Skeletal muscle tissue (tissue), 4 donors: Measurements from ENCODE around the gene LTV1. TPM values are rescaled to one million over a fixed set of nuclear protein-coding genes. Genes with fewer than 3 reads are reported as not detected.
"Not testable (repeated sequence)": the region's sequence is repeated elsewhere in the genome, so short reads cannot be mapped to it uniquely, and the experiment has no call there.

ENCODE experiments used
- H3K27ac ChIP-seq: one replicate; pipeline ENCODE4 v1.7.0; 2013; ENCODE audit warnings: mild to moderate bottlenecking, low read depth, low read length, inconsistent platforms
- H3K27me3 ChIP-seq, 3 donors: one replicate each; pipeline ENCODE4 v1.7.0; 2013; ENCODE audit warnings: low read length in 3 of 3; ENCODE audit not compliant: control insufficient read depth in 3 of 3, insufficient read depth in 3 of 3
- H3K36me3 ChIP-seq, 3 donors: one replicate each; pipeline ENCODE4 v1.7.0; 2013; ENCODE audit warnings: low read length in 3 of 3; ENCODE audit not compliant: control insufficient read depth in 3 of 3, insufficient read depth in 3 of 3
- H3K4me1 ChIP-seq, 3 donors: one replicate each; pipeline ENCODE4 v1.7.0; 2013; ENCODE audit warnings: low read length in 3 of 3, mild to moderate bottlenecking in 3 of 3; ENCODE audit not compliant: control insufficient read depth in 3 of 3, insufficient read depth in 3 of 3
- H3K4me3 ChIP-seq, 3 donors: one replicate each; pipeline ENCODE4 v1.7.0; 2013; ENCODE audit warnings: low read length in 3 of 3
- H3K9ac ChIP-seq, 3 donors: one replicate each; pipeline ENCODE4 v1.7.0; 2013; ENCODE audit warnings: low read length in 3 of 3, mild to moderate bottlenecking in 3 of 3, moderate library complexity in 2 of 3, low read depth in 1 of 3
- H3K9me3 ChIP-seq, 3 donors: one replicate each; pipeline ENCODE4 v1.7.0; 2013; ENCODE audit warnings: low read length in 3 of 3; ENCODE audit not compliant: control insufficient read depth in 3 of 3
- total RNA-seq: library from RNA; depleted of rRNA; stranded (reverse); fragments of >200 nt; gene quantifications from one replicate; pipeline ENCODE4 v1.2.3, GENCODE V29; 2014
- donor health status: Osteomylitis.

LTV1 gene, protein sequence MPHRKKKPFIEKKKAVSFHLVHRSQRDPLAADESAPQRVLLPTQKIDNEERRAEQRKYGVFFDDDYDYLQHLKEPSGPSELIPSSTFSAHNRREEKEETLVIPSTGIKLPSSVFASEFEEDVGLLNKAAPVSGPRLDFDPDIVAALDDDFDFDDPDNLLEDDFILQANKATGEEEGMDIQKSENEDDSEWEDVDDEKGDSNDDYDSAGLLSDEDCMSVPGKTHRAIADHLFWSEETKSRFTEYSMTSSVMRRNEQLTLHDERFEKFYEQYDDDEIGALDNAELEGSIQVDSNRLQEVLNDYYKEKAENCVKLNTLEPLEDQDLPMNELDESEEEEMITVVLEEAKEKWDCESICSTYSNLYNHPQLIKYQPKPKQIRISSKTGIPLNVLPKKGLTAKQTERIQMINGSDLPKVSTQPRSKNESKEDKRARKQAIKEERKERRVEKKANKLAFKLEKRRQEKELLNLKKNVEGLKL
- 19.8 TPM for total RNA-seq

DNA sequence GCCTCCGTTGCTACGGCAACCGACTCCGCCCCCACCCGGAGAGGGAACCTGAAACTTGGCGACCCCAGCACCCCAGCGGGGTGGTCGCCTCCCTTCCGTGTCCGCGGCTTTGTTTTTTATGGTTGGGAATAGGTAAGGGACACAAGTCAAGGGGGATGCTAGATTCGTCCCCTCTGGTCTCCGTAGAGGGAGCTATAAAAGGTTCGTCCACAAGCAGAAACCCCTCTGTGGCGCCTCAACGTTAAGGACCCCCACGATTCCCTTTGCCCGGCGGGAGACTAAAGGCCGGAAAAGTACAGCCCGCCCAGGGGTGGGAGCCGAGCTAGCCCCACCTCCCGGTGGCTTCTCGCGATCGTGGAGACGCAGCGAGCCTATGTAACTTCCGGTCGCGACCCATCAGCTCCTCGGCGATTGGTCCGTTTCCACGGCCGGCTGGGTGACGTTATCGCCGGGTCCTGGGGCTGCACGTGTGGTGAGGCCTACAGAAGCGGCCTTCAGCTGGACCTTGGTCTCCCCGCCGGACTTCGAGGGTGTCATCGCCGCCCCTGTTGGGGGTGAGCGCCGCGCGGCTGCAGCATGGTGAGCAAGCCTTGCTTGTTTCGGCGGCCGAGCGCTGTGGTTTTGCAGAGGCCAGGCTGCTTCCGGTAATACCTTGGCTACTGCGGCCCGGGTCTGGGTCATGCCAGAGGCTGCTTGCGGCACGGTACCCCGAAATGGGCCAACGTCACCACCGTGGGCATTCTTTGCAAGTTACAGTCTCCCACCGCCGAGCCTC, at the start of gene LTV1:
Gene LTV1, plus strand, starts transcription at position 437 of the 775 bp plus-strand sequence. Its CDS starts 140 bp downstream, at position 577.
- peak within 1 kb of the TSS; percentile 93 to 98 (median 95) for H3K9ac ChIP-seq
- H3K27me3 ChIP-seq = no peaks in the 10 kb centered on the region
- H3K36me3 ChIP-seq = peaks cover 13 to 29% (median 24%) of the 10 kb centered on the region in 3 donors
- H3K27ac ChIP-seq = peak within 1 kb of the TSS; percentile 94
- peak within 1 kb of the TSS; percentile 92 to 98 (median 97) for H3K4me3 ChIP-seq
- no peaks in the 10 kb centered on the region for H3K9me3 ChIP-seq
- H3K4me1 ChIP-seq = peaks cover 11 to 12% (median 12%) of the 10 kb centered on the region in 3 donors

DNA sequence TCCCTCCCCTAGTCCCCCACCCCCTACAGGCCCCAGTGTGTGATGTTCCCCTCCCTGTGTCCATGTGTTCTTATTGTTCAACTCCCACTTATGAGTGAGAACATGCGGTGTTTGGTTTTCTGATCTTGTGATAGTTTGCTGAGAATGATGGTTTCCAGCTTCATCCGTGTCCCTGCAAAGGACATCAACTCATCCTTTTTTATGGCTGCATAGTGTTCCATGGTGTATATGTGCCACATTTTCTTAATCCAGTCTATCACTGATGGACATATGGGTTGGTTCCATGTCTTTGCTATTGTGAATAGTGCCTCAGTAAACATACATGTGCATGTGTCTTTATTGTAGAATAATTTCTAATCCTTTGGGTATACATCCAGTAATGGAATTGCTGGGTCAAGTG, 46.6 kb upstream of the LTV1 start:
- H3K9ac ChIP-seq, H3K27ac ChIP-seq, H3K9me3 ChIP-seq, H3K4me1 ChIP-seq, H3K27me3 ChIP-seq, H3K4me3 ChIP-seq: not testable (repeated sequence)
- peaks cover 0 to 15% (median 0%) of the 10 kb centered on the region in 3 donors for H3K36me3 ChIP-seq

DNA sequence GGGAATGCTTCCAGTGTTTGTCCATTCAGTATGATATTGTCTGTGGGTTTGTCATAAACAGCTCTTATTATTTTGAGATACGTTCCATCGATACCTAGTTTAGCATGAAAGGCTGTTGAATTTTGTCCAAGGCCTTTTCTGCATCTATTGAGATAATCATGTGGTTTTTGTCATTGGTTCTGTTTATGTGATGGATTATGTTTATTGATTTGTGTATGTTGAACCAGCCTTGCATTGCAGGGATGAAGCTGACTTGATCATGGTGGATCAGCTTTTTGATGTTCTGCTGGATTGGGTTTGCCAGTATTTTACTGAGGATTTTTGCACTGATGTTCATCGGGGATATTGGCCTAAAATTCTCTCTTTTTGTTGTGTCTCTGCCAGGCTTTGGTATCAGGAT, 44.7 kb upstream of the LTV1 start:
- not testable (repeated sequence) for H3K9me3 ChIP-seq, H3K4me1 ChIP-seq, H3K4me3 ChIP-seq, H3K36me3 ChIP-seq, H3K27me3 ChIP-seq, H3K9ac ChIP-seq, H3K27ac ChIP-seq

DNA sequence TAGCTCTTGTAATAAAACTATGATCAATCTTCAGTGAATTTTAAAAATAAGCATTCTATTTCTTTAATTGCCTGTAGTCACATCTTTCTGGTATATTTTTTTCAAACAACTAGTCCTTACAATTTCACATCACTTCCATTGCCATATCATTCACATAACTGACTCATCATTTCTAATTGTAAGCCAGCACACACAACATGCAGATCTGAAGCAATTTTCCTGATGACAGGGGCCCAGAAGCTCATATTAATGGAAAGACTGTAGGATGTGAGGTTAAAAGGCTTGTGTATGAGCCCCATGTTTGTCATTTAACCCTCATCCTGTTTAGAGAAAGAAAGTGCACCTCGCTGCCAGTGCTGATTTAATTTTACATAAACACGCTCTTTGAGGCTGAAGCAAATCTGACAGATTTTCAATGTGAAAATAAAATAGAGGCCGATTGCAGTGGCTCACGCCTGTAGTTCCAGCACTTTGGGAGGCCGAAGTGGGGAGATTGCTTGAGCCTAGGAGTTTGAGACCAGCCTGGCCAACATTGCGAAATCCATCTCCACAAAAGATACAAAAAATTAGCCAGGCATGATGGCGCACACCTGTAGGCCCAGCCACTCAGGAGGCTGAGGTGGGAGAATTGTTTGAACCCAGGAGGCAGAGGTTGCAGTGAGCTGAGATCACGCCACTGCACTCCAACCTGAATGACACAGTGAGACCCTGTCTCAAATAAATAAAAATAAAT, 40.1 kb upstream of the LTV1 start:
- Histone ChIP-seq H3K36me3 (peaks cover 0 to 3% (median 0%) of the 10 kb centered on the region in 3 donors), H3K4me1 (no peaks in the 10 kb centered on the region), H3K27ac (no peak overlapping the region), H3K9me3 (no peaks in the 10 kb centered on the region), H3K27me3 (no peaks in the 10 kb centered on the region), H3K4me3 (no peak overlapping the region), H3K9ac (no peak overlapping the region)

DNA sequence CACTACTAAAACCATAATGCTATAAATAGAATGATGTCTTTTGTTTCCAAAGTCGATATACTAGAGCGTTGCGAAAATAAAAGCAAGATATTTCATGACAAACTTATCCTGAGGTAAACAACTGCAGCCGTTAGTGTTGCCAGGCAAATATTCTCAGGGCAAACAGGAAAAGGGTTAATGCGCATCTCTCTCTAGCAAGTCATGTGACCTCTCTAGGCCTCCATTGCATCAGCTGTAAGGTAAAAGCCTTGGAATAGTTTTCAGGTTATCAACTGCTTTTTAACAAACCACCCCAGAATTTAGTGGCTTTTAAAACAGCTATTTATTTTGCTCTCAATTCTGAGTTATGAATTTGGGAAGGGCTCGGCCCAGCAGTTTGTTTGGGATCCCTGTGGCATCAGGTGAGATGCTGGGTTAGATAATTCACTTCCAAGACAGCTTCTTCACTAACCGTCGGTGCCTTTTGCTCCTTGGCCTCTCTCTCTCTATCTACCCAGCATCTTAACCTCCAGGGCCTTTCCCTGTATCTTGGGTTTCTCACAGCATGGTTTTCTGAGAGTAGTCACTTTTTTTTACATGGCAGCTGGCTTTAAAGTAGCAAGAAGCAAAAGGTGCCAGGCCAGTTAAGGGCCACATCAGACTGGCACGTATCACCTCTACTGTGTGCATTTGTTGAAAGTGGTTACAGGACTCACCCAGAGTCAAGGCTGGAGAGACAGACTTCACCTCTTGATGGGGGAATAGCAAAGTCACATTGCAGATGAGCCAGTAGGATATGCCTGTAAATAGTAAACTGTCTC, 39.2 kb upstream of the LTV1 start:
- no peaks in the 10 kb centered on the region for H3K27me3 ChIP-seq
- peaks cover 0 to 3% (median 0%) of the 10 kb centered on the region in 3 donors for H3K36me3 ChIP-seq
- H3K4me3 ChIP-seq = no peak overlapping the region
- H3K27ac ChIP-seq = no peak overlapping the region
- H3K4me1 ChIP-seq = no peaks in the 10 kb centered on the region
- no peak overlapping the region for H3K9ac ChIP-seq
- no peaks in the 10 kb centered on the region for H3K9me3 ChIP-seq

DNA sequence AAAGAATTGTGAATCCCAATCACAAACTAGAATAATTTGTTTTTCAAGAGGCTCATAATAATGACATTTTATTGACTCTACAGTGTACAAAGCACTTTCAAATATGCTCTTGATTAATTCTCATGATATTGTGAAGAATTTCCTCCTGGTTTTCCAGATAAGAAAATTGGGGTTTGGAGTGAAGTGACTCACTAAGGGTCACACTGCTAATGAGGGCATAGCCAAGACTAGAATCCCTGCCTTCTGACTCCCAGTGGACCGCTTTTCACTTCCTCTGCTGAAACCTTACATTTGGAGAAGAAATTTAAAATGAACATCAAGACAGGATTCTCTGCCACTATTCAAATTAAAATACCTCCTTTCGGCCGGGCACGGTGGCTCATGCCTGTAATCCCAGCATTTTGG, 38.3 kb upstream of the LTV1 start:
- H3K4me1 ChIP-seq = no peaks in the 10 kb centered on the region

DNA sequence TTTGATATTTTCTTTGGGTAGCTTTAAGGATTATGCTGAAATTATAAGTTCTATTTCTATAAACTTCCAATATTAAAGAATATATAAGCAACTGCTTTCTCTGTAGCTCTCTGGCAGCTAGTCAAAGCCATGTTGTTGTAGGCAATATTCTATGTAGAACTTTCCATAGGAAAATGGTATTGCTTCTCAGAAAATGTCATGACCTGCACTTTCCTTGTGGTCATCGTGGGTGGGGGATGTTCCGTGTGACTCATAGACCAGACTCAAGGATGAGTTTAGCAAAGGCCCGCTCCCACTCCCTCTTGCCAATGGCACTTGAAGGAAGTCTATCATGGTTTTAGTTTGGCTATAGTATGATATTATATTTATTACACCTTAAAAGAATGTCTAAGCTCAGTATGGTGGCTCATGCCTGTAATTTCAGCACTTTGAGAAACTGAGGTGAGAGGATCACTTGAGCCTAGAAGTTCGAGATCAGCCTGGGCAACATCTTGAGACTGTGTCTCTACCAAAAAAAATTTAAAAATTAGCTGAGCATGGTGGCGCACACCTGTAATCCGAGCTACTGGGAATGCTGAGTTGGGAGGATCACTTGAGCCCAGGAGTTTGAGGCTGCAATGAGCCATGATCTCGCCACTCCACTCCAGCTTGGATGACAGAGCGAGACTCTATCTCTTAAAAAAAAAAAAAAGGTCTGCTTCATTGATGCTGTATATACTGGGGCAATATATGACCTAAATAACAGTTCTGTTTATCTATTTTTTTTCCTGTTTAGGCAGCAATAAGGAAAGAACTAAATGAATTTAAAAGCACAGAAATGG, 36.6 kb upstream of the LTV1 start:
- H3K4me1 ChIP-seq = no peaks in the 10 kb centered on the region
- H3K27me3 ChIP-seq = no peaks in the 10 kb centered on the region
- H3K9ac ChIP-seq = no peak overlapping the region
- H3K9me3 ChIP-seq = no peaks in the 10 kb centered on the region
- H3K36me3 ChIP-seq = peaks cover 0 to 3% (median 0%) of the 10 kb centered on the region in 3 donors
- H3K27ac ChIP-seq = no peak overlapping the region
- no peak overlapping the region for H3K4me3 ChIP-seq

More for the DNA sequence above, 38.3 kb upstream of the LTV1 start:
- Histone ChIP-seq H3K36me3 (peaks cover 0 to 3% (median 0%) of the 10 kb centered on the region in 3 donors), H3K4me3 (no peak overlapping the region), H3K27me3 (no peaks in the 10 kb centered on the region), H3K9ac (no peak overlapping the region), H3K9me3 (no peaks in the 10 kb centered on the region), H3K27ac (no peak overlapping the region)

DNA sequence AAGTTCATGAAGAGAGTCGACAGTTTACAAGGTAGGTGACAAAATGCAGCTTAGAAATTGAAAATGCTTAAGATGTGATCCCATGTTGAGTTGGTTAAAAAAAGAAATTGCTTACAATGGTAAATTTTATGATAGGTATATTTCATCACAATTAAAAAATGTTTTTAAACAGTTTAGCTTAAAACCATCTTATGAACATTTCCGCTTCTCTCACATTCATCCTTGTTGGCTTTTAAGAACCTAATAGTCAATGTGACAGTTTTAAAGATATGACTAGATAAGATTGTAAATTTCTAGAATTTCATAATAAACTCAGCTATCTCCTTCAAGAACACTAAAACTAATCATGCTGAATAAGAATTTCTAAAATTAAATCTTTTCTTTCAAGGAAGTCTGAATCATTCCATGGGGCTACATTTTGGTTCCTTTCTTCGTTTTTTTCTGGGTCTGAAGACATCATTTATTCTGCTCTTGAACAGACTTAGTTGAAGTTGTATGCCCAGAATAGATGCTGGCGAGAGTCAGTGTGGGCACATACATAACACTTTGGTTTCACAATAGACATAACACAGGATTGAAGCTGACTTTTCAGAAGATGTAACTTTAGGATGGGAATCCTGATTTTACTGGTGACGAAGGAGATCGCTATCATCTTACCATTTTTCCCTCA, 35.9 kb upstream of the LTV1 start:
- H3K36me3 ChIP-seq = no peaks in the 10 kb centered on the region

More for the DNA sequence above, 35.9 kb upstream of the LTV1 start:
- Histone ChIP-seq H3K27me3 (no peaks in the 10 kb centered on the region), H3K9me3 (no peaks in the 10 kb centered on the region), H3K27ac (no peak overlapping the region), H3K4me1 (no peaks in the 10 kb centered on the region), H3K4me3 (no peak overlapping the region), H3K9ac (no peak overlapping the region)
